ENCODE measurements around the gene SCYL3.
"Not testable (repeated sequence)": the region's sequence is repeated elsewhere in the genome, so short reads cannot be mapped to it uniquely, and the experiment has no call there.

The SCYL3 gene

DNA sequence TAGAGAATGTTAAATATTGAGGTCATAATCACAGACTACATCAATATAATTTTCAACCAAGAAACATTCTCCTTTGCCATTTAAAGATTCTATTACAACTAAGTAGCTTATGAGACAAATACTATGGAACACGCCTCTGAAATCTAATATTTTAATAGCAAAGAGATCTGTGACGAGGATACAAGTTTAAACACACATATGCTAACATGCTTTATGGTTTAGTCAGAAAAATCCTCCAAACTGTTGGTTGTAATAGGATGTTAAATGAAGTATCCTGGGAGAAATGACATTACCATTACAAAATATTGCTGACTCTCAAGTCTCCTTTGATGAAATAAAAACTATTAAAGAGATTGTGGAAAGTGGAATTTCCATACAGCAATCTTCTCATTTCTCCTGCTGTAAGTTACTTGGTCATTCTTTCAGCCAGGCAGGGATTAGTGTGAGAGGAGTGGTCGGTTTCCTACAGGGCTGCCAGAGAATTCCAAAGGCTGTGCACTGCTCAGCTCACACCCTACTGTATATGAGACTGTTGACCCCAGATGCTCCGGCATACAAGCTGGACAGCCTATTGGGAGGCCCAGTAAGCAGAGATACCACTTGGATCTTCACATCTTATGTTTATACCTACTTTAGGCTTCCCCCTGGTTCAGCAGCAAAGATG is 26.6 kb downstream of the SCYL3 start:
- no peak for DNase-seq

DNA sequence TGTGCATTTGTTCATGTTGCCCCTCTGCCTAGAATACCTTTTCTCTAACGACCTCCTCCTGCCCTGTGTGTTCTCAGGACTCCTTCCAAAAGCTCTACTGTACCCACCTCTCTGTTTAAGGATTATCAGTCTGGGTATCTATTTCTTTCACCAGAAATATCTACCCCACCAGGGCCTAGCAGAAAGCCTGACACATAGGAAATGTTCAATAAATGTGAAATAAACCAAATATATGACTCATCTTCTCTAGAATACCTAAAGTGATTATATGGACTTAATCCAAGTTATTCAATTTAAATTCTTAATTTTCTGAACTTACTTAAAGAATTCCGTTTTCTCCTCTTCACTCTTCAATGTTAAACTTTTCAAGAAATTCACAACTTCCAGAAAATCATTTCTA is 27.1 kb downstream of the SCYL3 start:
- DNase-seq = no peak

DNA sequence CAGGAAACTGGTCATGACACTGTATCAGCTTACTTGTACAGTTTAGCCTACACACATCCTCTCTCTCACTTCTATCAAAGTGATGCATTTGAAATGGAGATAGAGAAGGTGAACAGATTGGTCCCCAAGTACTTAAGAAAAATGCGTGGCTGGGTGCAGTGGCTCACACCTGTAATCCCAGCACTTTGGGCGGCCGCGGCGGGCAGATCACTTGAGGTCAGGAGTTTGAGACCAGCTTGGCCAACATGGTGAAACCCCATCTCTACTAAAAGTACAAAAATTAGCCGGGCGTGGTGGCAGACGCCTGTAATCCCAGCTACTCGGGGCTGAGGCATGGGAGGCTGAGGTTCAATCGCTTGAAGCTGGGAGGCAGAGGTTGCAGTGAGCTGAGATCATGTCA is 29.2 kb downstream of the SCYL3 start:
- DNase-seq = not testable (repeated sequence)

DNA sequence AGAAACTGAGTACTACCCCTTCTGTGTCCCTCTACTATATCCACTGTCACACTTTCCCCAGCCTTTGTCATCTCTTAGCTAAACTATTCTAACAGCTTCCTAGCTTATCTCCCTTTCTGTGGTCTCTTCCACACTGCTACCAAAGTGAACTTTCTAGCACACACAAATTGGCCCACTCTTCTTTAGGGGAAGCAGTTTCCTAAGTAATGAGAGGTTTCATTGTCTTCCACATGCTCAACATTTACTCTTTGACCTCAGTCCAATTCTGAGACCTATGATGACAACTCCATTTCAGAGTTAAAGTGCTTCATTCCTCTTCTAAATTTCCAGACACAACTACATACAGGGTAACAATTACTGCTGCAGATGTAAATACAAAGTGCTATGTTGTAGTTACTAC is 32.9 kb downstream of the SCYL3 start:
- no peak for DNase-seq

DNA sequence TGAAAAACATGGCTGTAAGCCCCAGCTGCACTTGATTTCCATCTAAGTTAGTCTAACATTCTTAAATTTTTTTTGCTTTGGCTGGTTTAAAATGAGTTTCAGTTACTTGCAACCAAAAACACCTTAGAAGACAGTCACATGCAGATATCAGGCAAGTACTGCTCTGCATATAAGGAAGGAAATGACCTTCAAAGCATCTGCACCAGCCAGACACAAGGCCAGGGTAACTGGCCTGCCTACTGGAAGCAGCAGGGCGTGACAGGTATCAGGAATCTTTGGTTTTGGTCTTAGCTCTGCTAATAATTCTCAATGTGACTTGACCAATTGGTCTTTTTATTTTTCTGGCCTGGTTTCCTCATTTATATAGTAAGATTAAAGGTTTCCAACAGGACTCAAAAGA is 33.5 kb downstream of the SCYL3 start:
- no peak for DNase-seq

DNA sequence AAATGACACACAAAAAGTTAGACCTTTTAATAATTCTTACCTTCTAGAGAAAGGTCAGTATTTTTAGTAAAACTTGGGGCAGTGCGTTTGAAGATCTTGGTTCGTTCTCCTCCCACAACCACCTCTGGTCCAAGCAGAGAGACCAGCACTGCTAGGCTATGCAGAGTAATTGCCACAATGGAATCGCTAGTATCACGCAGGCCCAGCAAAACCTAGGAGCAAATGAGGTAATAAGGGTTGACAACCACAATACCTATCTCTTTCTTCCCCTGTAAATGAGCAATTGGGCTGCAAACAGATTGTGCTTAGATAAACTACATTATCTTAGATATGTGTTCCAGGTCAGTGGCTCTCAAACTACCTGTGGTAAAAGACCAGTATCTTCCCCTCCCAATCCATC is 34.7 kb downstream of the SCYL3 start:
- DNase-seq = no peak

DNA sequence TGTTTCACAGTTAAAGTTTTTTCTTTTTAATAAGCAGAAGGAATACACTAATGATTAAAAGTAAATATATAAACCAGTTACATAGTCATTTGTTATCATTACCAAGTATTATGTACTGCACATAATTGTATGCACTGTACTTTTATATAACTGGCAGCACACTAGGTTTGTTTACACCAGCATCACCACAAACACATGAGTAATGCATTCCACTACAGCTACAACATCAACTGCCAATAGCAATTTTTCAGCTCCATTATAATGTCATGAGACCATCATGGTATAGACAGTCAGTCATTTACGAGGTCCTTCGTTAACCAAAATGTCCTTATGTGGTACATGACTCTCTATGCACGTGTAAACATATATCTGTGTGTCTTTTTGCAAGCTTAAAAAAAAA is 35.2 kb downstream of the SCYL3 start:
- DNase-seq = no peak

DNA sequence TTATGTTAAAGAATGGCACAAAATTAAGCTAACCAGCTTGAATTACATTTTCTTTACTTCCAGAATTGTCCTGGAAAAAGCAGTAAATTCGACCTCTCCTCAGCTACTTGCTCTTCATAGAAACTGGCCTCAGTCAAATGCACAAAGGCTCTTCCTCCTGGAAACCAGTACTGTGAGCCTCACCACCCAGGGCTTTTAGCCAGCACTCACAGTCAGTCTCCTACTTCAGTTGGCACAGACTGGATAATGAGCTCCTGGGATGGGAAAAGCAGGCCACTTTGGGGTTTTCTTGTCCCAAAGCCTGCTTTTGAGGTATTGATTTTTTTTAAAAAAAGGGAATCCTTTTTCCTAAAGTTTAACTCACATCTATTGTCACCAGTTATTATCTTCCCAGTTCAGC is 40.4 kb downstream of the SCYL3 start:
- no peak for DNase-seq

DNA sequence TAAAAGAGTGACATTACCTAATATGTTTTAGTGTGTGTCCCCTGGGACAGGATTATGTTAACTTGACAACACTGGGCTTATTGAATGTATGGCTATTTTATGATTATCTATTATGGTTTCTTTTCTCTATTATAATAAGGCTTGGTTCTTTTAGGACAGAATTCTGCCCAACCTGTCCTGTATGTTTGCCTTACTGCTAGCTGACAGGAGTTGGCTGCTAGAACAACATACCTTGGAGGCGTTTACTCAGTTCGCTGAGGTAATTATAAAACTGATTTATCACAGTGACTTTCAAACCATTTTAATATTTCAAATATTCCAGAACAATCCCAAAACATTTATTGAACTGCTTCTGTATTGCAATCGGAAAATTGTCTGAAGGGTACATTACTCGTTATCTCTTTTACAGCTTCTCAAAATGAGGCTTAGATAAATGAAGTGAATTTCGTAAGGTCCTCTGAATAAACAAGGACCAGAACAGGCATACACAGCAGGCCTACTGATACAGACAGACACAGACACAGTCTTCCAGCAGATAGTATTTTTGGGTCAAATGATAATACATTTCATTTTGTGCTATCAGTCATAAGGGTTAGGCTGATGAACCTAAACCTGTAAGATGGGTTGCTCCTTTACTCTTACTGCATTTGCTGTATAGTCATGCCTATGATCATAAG is 44.2 kb downstream of the SCYL3 start:
- DNase-seq = no peak

DNA sequence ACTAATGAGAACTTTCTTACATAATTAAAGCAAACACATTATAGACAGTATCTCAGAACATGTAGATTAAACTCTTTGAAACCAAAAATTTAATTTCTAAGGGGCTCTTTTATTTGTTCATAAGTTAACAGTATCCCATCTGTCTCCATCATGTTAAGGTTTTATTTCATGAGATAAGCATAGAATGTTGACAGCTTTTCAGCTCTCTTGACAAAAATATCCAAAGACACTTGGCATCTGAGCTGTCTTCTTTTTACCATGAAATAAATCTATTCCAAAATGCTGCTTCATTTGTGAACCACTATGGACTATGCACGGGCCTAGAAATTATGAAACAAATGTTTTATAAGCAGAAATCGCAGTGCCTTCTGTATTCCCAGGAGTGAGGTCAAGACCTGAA is 45.2 kb downstream of the SCYL3 start:
- no peak for DNase-seq

DNA sequence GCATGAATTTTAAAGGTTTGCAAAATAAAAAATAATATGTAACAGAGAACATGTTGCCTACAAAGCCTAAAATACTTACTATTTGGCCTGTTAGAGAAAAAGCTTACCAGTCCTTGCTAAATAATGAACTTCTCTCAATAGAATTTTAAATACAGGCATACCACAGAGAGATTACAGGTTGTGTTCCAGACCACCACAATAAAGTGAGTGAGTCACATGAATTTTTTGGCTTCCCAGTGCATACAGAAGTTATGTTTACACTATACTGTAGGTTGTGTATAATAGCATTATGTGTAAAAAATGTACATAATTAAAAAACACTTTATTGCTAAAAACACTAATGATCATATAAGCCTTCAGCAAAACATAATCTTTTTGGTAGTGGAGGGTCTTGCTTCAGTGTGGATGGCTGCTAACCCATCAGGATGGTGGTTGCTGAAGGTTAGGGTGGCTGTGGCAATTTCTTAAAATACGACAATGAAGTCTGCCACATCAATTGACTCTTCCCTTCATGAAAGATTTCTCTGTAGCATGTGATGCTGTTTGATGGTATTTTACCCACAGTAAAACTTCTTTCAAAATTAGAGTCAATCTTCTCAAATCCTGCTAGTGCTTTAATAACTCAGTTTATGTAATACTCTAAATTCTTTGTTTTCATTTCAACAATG is 48.6 kb downstream of the SCYL3 start:
- no peak for DNase-seq

DNA sequence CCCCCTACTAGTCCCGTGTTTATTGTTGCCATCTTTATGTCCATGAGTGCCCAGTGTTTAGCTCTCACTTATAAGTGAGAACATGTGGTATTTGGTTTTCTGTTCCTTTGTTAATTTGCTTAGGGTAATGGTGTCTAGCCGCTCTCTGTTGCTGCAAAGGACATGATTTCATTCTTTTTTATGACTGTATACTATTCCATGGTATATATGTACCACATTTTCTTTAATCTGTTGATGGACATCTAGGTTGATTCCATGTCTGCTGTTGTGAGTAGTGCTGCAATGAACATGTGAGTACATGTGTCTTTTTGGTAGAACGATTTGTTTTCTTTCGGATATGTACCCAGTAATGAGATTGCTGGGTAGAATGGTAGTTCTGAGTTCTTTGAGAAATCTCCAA is 54.8 kb downstream of the SCYL3 start:
- DNase-seq = no peak

DNA sequence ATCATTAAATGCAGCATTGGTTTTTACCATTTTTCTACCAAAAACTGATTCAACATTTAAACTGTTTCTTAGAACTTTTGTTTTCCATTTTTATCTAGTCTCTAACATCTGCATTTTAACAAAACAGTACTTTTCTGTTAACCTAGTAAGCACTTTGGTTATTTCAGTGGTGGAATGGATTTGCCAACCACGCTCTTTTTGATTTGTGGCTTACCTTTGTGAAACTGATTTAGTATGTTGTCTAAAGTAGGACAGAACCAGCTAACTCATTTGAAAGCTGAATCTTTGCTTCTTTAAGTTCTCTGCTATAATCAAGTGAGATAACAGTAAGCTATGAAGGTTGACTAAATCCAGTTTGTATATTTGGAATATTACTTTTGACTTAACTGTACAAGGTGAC is 57.5 kb downstream of the SCYL3 start:
- DNase-seq = no peak

DNA sequence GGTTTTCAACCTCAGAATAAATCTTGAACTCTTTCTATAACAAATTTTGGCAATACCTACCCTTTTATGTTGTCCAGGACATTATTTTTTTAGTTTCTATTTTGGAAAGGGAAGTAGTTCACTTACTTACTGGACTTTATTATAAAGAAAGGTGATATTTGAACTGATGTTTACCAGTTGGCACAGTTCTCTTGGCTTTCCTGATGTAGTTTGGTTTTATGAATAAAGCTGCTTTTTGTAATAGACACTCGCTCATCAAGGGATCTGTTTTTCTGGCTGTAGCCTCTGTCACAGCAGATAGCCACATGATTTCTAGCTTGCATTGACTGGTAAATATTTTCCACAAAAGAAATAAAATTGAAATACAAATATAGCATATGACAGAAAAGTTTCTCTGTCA is 58.0 kb downstream of the SCYL3 start:
- DNase-seq = no peak

DNA sequence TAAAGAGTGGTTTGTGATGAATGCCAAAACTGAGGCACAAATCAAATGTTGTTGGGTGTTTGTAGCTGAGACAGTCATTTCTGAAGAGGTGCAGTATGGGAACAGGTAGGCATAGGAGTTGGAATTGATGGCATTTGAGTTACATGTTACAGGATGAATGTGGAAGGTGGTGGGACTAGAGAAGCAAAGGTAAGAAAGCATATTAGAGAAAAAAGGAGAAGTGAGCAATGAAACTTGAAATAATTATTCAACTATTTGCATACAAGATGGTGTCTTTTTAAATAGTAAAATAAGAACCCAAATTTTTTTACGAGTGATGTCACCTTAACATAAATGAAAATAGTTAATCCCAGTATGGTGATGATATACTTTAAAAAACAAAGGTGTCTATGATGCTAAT is 58.8 kb downstream of the SCYL3 start:
- DNase-seq = no peak

DNA sequence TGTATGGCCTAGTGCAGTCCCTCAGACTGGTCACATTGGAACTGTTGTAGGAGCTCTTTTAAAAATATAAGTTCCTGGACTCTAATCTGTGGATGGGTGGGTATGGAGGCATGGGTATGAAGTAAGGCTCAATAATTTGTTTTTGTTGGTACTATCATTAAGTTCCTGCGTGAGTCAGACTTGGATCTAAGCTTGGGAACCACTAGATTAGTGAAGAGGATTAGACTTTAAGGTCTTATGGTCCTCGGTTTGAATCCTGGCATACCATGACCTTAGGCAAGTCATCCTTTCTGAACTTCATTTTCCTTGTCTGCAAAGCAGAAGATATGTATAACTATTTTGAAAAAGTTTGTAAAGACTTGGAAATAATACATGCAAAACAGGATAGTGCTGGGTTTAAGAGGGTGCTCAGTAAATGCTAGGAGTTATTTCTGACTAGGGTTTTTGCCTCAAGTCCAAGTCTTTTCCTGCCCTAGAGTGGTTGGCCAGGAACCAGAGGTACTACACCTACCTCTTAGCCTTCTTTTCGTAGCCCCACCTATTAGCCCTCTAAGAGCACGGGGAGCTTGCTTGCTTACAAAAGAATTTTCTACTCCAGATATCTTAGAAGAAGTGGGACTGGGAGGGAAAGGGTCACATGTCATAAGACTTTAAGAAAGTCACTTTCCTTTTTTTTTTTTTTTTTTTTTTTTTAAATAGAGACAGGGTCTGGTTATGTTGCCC is 60.4 kb downstream of the SCYL3 start:
- no peak for DNase-seq

DNA sequence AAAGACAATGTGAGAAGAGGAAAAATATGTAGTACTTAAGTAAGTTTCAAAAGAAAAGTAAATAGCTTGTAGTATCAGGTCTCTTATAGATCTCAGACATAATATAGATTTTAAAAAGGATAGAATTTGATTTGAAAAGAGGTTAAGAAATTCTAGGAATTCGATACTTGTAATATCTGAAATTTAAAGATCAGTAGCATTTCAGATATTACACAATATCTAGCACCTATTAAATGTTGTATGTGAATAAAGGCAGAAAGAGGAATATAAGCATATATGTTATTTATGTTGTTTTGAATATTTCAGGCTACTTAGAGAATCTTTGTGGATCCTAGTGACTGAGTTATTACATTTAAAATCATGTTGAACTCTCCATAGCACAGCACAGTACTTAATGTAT is 64.0 kb downstream of the SCYL3 start:
- DNase-seq = no peak

DNA sequence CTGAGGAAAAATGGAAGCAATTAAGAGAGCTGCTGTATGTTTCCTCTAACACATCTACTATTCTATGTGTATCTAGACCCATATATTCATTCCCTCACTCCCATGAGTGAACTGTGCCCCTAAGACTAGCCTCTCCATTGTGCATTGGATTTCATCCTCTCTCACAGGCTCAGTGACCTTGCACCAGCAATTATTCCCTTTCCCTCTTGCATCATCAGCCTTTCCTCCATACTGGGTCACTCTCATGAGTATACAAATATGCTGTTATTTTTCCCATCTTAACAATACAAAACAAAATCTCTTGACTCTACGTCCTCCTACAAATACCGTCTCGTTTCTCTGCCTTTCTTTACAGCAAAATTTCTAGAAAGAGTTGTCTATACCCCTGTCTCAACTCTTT is 69.5 kb downstream of the SCYL3 start:
- no peak for DNase-seq

DNA sequence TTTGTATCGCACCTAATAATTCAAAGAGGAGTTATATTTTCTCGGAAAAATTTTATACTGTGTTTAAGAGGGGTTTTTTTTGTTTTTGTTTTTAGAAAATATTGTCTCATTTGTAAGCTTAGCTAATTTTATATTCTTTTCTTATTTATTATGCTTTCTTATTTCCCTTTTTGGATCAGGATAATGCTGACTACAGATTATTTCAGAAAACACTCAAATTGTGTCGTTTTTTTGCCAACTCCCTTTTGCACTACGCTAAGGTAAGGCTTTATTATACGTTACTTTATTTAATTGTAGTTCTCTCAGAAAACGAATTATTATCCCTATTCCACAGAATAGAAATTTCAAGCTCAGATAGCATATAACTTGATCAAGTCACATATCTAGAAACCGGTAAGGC is 72.2 kb downstream of the SCYL3 start:
- DNase-seq = no peak

DNA sequence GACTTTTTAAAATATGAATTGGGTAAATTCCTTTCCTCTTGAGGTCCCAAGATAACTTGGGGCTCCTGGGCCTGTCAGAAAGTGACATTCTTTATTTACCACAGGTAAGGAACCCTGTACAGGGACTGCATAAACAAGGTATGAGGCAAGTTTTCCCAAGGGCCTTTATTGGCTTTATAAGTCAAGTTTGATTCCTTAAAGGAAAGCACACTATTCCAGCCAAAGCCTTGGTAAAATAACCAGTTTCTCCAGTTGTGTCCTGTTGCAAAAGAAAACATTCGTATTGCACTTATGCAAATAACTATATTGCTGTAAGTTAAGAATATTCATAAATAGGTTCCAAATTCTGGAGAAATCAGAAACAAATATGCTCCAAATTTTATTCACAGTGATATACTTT is 77.1 kb downstream of the SCYL3 start:
- DNase-seq = no peak

DNA sequence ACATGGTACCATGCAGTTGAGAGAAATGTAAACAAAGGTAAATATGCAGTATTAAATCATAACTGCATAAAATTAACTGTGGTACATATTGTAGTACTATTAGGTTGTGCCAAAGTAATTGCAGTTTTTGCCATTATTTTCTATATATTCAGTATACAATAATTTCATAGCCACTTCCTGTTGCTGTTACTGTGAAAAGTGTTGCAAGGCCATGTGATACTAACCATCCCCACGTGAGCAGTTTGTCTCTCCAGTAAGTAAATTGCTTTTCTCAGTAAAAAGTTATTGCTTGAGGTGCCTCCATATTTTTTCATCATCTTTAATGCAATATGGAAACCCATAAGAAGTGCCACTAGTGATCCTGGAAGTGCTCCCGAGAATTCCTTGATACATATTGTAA is 79.4 kb downstream of the SCYL3 start:
- DNase-seq = no peak

DNA sequence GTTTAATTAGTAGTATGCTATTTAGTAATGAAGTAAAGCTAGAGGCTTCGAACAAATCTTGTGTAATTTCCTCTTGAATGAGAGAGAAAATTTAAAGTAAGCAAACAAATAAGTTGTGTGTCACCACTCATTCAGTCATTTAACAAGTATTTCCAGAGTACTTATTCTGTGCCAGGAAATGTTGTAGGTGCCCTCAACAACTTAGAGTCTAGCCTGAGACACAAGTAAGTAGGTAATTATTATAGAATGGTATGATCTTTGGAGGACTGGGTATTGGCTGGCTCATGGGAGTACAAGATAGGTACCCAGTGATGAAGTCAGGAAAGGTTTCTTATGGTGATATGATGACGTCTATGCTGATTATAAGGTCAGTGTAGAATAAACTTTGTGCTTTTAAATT is 81.6 kb downstream of the SCYL3 start:
- DNase-seq = no peak

DNA sequence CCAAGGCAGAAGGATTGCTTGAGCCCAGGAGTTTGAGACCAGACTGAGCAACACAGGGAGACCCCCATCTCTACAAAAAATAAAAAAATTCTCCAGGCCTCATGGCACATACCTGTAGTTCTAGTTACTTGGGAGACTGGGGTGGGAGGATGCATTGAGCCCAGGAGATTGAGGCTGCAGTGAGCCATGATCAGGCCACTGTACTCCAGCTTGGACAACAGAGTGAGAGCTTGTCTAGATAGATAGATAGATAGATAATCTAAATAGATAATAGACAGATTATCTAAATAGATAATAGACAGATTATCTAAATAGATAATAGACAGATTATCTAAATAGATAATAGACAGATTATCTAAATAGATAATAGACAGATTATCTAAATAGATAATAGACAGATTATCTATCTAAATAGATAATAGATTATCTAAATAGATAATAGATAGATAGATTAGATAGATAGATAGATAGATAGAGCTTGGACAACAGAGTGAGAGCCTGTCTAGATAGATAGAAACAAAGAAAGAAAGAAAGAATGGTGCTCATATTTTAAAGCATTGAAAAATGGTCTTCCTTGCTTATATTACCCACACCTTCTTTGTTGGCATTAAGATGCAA is 82.2 kb downstream of the SCYL3 start:
- not testable (repeated sequence) for DNase-seq
